Osteocyte (in vitro differentiated cells): ENCODE results near the gene CCDC63. TPM values are rescaled to one million over a fixed set of nuclear protein-coding genes. Genes with fewer than 3 reads are reported as not detected.

Experiments used
- DNase-seq: peaks from one replicate; pipeline ENCODE4 v3.0.0; 2021; ENCODE audit warnings: mixed read lengths; ENCODE audit not compliant: unreplicated experiment; ENCODE audit errors: extremely low spot score
- H3K27ac Mint-ChIP-seq: one replicate; pipeline ENCODE4 v1.8.0; 2021; ENCODE audit warnings: mild to moderate bottlenecking, mixed read lengths; ENCODE audit not compliant: unreplicated experiment
- H3K27me3 Mint-ChIP-seq: one replicate; pipeline ENCODE4 v1.8.0; 2021; ENCODE audit warnings: mixed read lengths; ENCODE audit not compliant: unreplicated experiment
- H3K36me3 Mint-ChIP-seq: one replicate; pipeline ENCODE4 v1.8.0; 2021; ENCODE audit warnings: mixed read lengths; ENCODE audit not compliant: unreplicated experiment
- H3K4me1 Mint-ChIP-seq: one replicate; pipeline ENCODE4 v1.8.0; 2021; ENCODE audit warnings: mixed read lengths; ENCODE audit not compliant: unreplicated experiment
- H3K4me3 Mint-ChIP-seq: one replicate; pipeline ENCODE4 v1.8.0; 2021; ENCODE audit warnings: mild to moderate bottlenecking, moderate library complexity, mixed read lengths; ENCODE audit not compliant: unreplicated experiment
- H3K9me3 Mint-ChIP-seq: one replicate; pipeline ENCODE4 v1.8.0; 2021; ENCODE audit warnings: mixed read lengths; ENCODE audit not compliant: unreplicated experiment
- CTCF ChIP-seq: fragments of 200-600 bp; sonication (generic); IDR thresholded peaks from 2 replicates; pipeline ENCODE4 v1.5.0; 2021; ENCODE audit warnings: antibody characterized with exemption, mild to moderate bottlenecking, moderate library complexity
- total RNA-seq: library from RNA; stranded (reverse); gene quantifications from 2 replicates; pipeline ENCODE4 v1.2.1, GENCODE V29; 2021

CCDC63 gene
- total RNA-seq, 1 donor from 2014 or later: not detected

- Mint-ChIP-seq H3K27me3 (peaks cover 21% of the 10 kb centered on the region), H3K27ac (no peak overlapping the region), H3K9me3 (no peaks in the 10 kb centered on the region), H3K36me3 (no peaks in the 10 kb centered on the region), H3K4me3 (no peak overlapping the region), H3K4me1 (no peaks in the 10 kb centered on the region)
- TF ChIP-seq CTCF: no peak
- no peak for DNase-seq
Observed at GRCh38 chr12:110928700-110929099, 81.9 kb downstream of the CCDC63 start.

- no peak overlapping the region for H3K4me3 Mint-ChIP-seq
- H3K27me3 Mint-ChIP-seq: peaks cover 23% of the 10 kb centered on the region
Observed at GRCh38 chr12:110929818-110930217, 83.0 kb downstream of the CCDC63 start.

GRCh38 chr12:110930348-110931314, 83.8 kb downstream of the CCDC63 start:
- Mint-ChIP-seq H3K36me3 (no peaks in the 10 kb centered on the region), H3K27me3 (peaks cover 19% of the 10 kb centered on the region), H3K27ac (no peak overlapping the region), H3K4me3 (no peak overlapping the region), H3K4me1 (no peaks in the 10 kb centered on the region), H3K9me3 (no peaks in the 10 kb centered on the region)
- no peak for DNase-seq
- no peak for TF ChIP-seq CTCF

More at GRCh38 chr12:110929818-110930217, 83.0 kb downstream of the CCDC63 start:
- no peak overlapping the region for H3K27ac Mint-ChIP-seq
- DNase-seq: no peak
- no peaks in the 10 kb centered on the region for H3K36me3 Mint-ChIP-seq
- H3K4me1 Mint-ChIP-seq: no peaks in the 10 kb centered on the region
- no peaks in the 10 kb centered on the region for H3K9me3 Mint-ChIP-seq
- TF ChIP-seq CTCF: no peak

- no peak for TF ChIP-seq CTCF
- Mint-ChIP-seq H3K4me3 (no peak overlapping the region), H3K27me3 (peaks cover 22% of the 10 kb centered on the region), H3K9me3 (no peaks in the 10 kb centered on the region), H3K4me1 (no peaks in the 10 kb centered on the region), H3K27ac (no peak overlapping the region), H3K36me3 (no peaks in the 10 kb centered on the region)
- DNase-seq: no peak
Observed at GRCh38 chr12:110931315-110931728, 84.5 kb downstream of the CCDC63 start.

GRCh38 chr12:110932046-110932445, 85.3 kb downstream of the CCDC63 start:
- H3K4me3 Mint-ChIP-seq: no peak overlapping the region
- H3K9me3 Mint-ChIP-seq: no peaks in the 10 kb centered on the region
- no peaks in the 10 kb centered on the region for H3K36me3 Mint-ChIP-seq
- peaks cover 1% of the 10 kb centered on the region for H3K4me1 Mint-ChIP-seq
- no peak overlapping the region for H3K27ac Mint-ChIP-seq
- no peak for DNase-seq
- TF ChIP-seq CTCF: peak; percentile 31
- H3K27me3 Mint-ChIP-seq: peaks cover 25% of the 10 kb centered on the region
